H1 (cell line): Measurements from ENCODE around the gene IYD. TPM values are rescaled to one million over a fixed set of nuclear protein-coding genes. Genes with fewer than 3 reads are reported as not detected.

Experiments used
- CTCF ChIA-PET: fragments of 300-600 bp; sonication (Branson Sonifier 250); formaldehyde crosslinking; loops from one replicate; lab custom pipeline; 2021; ENCODE audit not compliant: partially characterized antibody; lab: Charles Lee
- POLR2A ChIA-PET: fragments of 300-600 bp; sonication (Branson Sonifier 250); formaldehyde crosslinking; loops from one replicate; lab custom pipeline; 2021; ENCODE audit warnings: inconsistent platforms; ENCODE audit not compliant: partially characterized antibody; lab: Charles Lee
- DNase-seq, 2 experiments: peaks; one replicate each; pipeline versions ENCODE4 v3.0.0 to v3.0.0-alpha.2; 2010 to 2022; ENCODE audit warnings: low spot score in 2 of 2, low read depth in 1 of 2, mixed read lengths in 1 of 2
- FAIRE-seq: peaks from 2 replicates; lab custom pipeline; 2011; peaks lifted over from hg19 to GRCh38; lab: Jason Lieb, UNC
- H2AFZ ChIP-seq: 2 replicates; pipeline ENCODE4 v1.8.1; 2012; ENCODE audit warnings: low read length, inconsistent platforms
- H2AK5ac ChIP-seq: 2 replicates; pipeline ENCODE4 v1.6.1; 2013; ENCODE audit warnings: low read depth, low read length
- H2BK120ac ChIP-seq: replicated peaks from 2 replicates; pipeline ENCODE3; 2013; ENCODE audit warnings: low read depth, low read length, inconsistent platforms
- H2BK12ac ChIP-seq: 2 replicates; pipeline ENCODE4 v1.6.1; 2013; ENCODE audit warnings: low read depth, low read length
- H2BK15ac ChIP-seq: 2 replicates; pipeline ENCODE4 v1.6.1; 2013; ENCODE audit warnings: low read length
- H2BK20ac ChIP-seq: 2 replicates; pipeline ENCODE4 v1.6.1; 2013; ENCODE audit warnings: low read length
- H2BK5ac ChIP-seq: 2 replicates; pipeline ENCODE4 v1.6.1; 2013; ENCODE audit warnings: low read depth, low read length
- H3K14ac ChIP-seq: 2 replicates; pipeline ENCODE4 v1.6.1; 2013; ENCODE audit warnings: inconsistent platforms; ENCODE audit not compliant: insufficient read length
- H3K18ac ChIP-seq: 2 replicates; pipeline ENCODE4 v1.6.1; 2013; ENCODE audit warnings: low read length; ENCODE audit errors: extremely low read depth
- H3K23ac ChIP-seq: 2 replicates; pipeline ENCODE4 v1.6.1; 2013; ENCODE audit warnings: inconsistent platforms; ENCODE audit not compliant: insufficient read length
- H3K23me2 ChIP-seq: 2 replicates; pipeline ENCODE4 v1.6.1; 2013; ENCODE audit warnings: low read depth, low read length
- H3K27ac ChIP-seq: 2 replicates; pipeline ENCODE4 v1.6.1; 2011; ENCODE audit warnings: low read depth, low read length, inconsistent platforms
- H3K27me3 ChIP-seq, 4 experiments: replicated peaks in 1 of 4; 1 replicate in 1 of 4; 2 replicates in 3 of 4; pipeline versions ENCODE4 v1.6.1 to v1.8.1; 2011 to 2013; ENCODE audit warnings: low read length in 3 of 4, mild to moderate bottlenecking in 3 of 4, inconsistent platforms in 2 of 4, mixed read lengths in 2 of 4, moderate library complexity in 1 of 4; ENCODE audit not compliant: control insufficient read depth in 3 of 4, insufficient read depth in 3 of 4; ENCODE audit errors: extremely low read depth in 1 of 4
- H3K36me3 ChIP-seq, 4 experiments: 2 replicates each; pipeline versions ENCODE4 v1.6.1 to v1.8.1; 2011 to 2013; ENCODE audit warnings: mild to moderate bottlenecking in 4 of 4, low read length in 3 of 4, moderate library complexity in 2 of 4, control low read depth in 1 of 4, inconsistent platforms in 1 of 4; ENCODE audit not compliant: insufficient read depth in 4 of 4, control insufficient read depth in 2 of 4
- H3K4ac ChIP-seq: replicated peaks from 2 replicates; pipeline ENCODE3; 2013; ENCODE audit warnings: low read length, low read depth, mixed read lengths, inconsistent platforms; ENCODE audit not compliant: insufficient read length
- H3K4me1 ChIP-seq, 4 experiments: replicated peaks in 1 of 4; 1 replicate in 1 of 4; 2 replicates in 3 of 4; pipeline versions ENCODE4 v1.6.1 to v1.8.1; 2011 to 2013; ENCODE audit warnings: low read length in 3 of 4, inconsistent platforms in 2 of 4, mixed read lengths in 1 of 4; ENCODE audit not compliant: insufficient read depth in 4 of 4, control insufficient read depth in 3 of 4
- H3K4me2 ChIP-seq, 2 experiments: 2 replicates each; pipeline versions ENCODE4 v1.6.1 to v1.8.1; 2011 to 2013; ENCODE audit warnings: low read depth in 2 of 2, low read length in 2 of 2, control low read depth in 1 of 2, inconsistent platforms in 1 of 2, mild to moderate bottlenecking in 1 of 2; ENCODE audit not compliant: insufficient read depth in 1 of 2
- H3K4me3 ChIP-seq, 4 experiments: fragments of 200-600, 300-600 bp in 1 of 4; sonication (generic), shearing (Covaris generic), sonication (Bioruptor Twin) in 1 of 4; 2 replicates each; pipeline versions ENCODE4 v1.5.1 to v1.8.1; 2011 to 2016; ENCODE audit warnings: low read length in 4 of 4, low read depth in 3 of 4, control low read depth in 2 of 4, inconsistent platforms in 2 of 4, mild to moderate bottlenecking in 2 of 4, mixed read lengths in 1 of 4, moderate library complexity in 1 of 4; ENCODE audit not compliant: insufficient read depth in 2 of 4; ENCODE audit errors: extremely low read depth in 1 of 4
- H3K56ac ChIP-seq: replicated peaks from 2 replicates; pipeline ENCODE3; 2013; ENCODE audit warnings: low read depth, mild to moderate bottlenecking, mixed read lengths, low read length, inconsistent platforms; ENCODE audit not compliant: insufficient read length
- H3K79me1 ChIP-seq: 2 replicates; pipeline ENCODE4 v1.6.1; 2013; ENCODE audit warnings: low read depth, low read length, control low read depth
- H3K79me2 ChIP-seq, 2 experiments: 2 replicates each; pipeline versions ENCODE4 v1.6.1 to v1.8.1; 2012 to 2013; ENCODE audit warnings: low read length in 2 of 2, mild to moderate bottlenecking in 2 of 2, inconsistent platforms in 1 of 2; ENCODE audit not compliant: insufficient read depth in 2 of 2, control insufficient read depth in 1 of 2
- H3K9ac ChIP-seq, 4 experiments: replicated peaks in 1 of 4; 1 replicate in 1 of 4; 2 replicates in 3 of 4; pipeline versions ENCODE4 v1.6.1 to v1.8.1; 2011 to 2013; ENCODE audit warnings: low read depth in 3 of 4, low read length in 3 of 4, control low read depth in 2 of 4, mild to moderate bottlenecking in 2 of 4, moderate library complexity in 2 of 4, inconsistent platforms in 1 of 4; ENCODE audit errors: extremely low read depth in 1 of 4
- H3K9me3 ChIP-seq, 2 experiments: 2 replicates each; pipeline versions ENCODE4 v1.6.1 to v1.8.1; 2012 to 2013; ENCODE audit warnings: mild to moderate bottlenecking in 2 of 2, moderate library complexity in 2 of 2, control low read depth in 1 of 2, inconsistent platforms in 1 of 2, low read depth in 1 of 2, low read length in 1 of 2, mixed read lengths in 1 of 2; ENCODE audit not compliant: insufficient read depth in 2 of 2
- H4K20me1 ChIP-seq, 2 experiments: replicated peaks in 1 of 2; 2 replicates each; pipeline versions ENCODE3 to v1.8.1; 2011 to 2013; ENCODE audit warnings: inconsistent platforms in 2 of 2, low read length in 2 of 2, mild to moderate bottlenecking in 1 of 2; ENCODE audit not compliant: insufficient read depth in 2 of 2, control insufficient read depth in 1 of 2
- H4K5ac ChIP-seq: 2 replicates; pipeline ENCODE4 v1.6.1; 2013; ENCODE audit warnings: low read length, low read depth, mixed read lengths, inconsistent platforms; ENCODE audit not compliant: insufficient read length
- H4K8ac ChIP-seq: 2 replicates; pipeline ENCODE4 v1.8.0; 2013; ENCODE audit warnings: mild to moderate bottlenecking, moderate library complexity, low read length, inconsistent platforms; ENCODE audit not compliant: insufficient read depth; ENCODE audit errors: extremely low read depth
- H4K91ac ChIP-seq: replicated peaks from 2 replicates; pipeline ENCODE3; 2013; ENCODE audit warnings: low read length, mixed read lengths, inconsistent platforms; ENCODE audit not compliant: insufficient read length
- BACH1 ChIP-seq: IDR thresholded peaks from 2 replicates; pipeline ENCODE4 v1.6.1; 2012; ENCODE audit warnings: low read length, improper control_type of control experiment
- CTBP2 ChIP-seq: IDR thresholded peaks from 2 replicates; pipeline ENCODE4 v1.7.0; 2011; ENCODE audit warnings: borderline replicate concordance, mild to moderate bottlenecking, moderate library complexity, mixed read lengths, low read length; ENCODE audit not compliant: insufficient read depth, insufficient read length
- CTCF ChIP-seq, 3 experiments: IDR thresholded peaks; 1 replicate in 2 of 3; 2 replicates in 1 of 3; pipeline versions ENCODE4 v1.5.1 to v1.6.1; 2011; ENCODE audit warnings: low read length in 3 of 3, mild to moderate bottlenecking in 3 of 3, inconsistent platforms in 2 of 3, low read depth in 1 of 3, moderate library complexity in 1 of 3; ENCODE audit not compliant: insufficient read depth in 1 of 3; ENCODE audit errors: control extremely low read depth in 1 of 3
- E2F6 ChIP-seq: IDR thresholded peaks from 2 replicates; pipeline ENCODE4 v1.6.1; 2012; ENCODE audit warnings: inconsistent platforms
- GABPA ChIP-seq: IDR thresholded peaks from 2 replicates; pipeline ENCODE4 v1.6.1; 2011; ENCODE audit warnings: mild to moderate bottlenecking, low read length, moderate library complexity, borderline replicate concordance; ENCODE audit not compliant: insufficient read depth
- JUND ChIP-seq: IDR thresholded peaks from 2 replicates; pipeline ENCODE4 v1.6.1; 2011; ENCODE audit warnings: mild to moderate bottlenecking, improper control_type of control experiment, low read length
- POLR2A ChIP-seq, 2 experiments: IDR thresholded peaks; 1 replicate in 1 of 2; 2 replicates in 1 of 2; pipeline ENCODE4 v1.6.1; 2011; ENCODE audit warnings: low read depth in 2 of 2, low read length in 2 of 2, mild to moderate bottlenecking in 2 of 2; ENCODE audit errors: control extremely low read depth in 1 of 2
- RFX5 ChIP-seq: IDR thresholded peaks from 2 replicates; pipeline ENCODE4 v1.6.1; 2011; ENCODE audit warnings: low read depth, low read length, improper control_type of control experiment, borderline replicate concordance
- SIX5 ChIP-seq: IDR thresholded peaks from 2 replicates; pipeline ENCODE4 v1.6.1; 2011; ENCODE audit warnings: mild to moderate bottlenecking, low read depth, low read length
- ZNF274 ChIP-seq: IDR thresholded peaks from 2 replicates; pipeline ENCODE4 v1.7.0; 2012; ENCODE audit warnings: low read length, borderline replicate concordance; ENCODE audit errors: extremely low read depth
- WGBS, 2 experiments: shearing (Covaris generic) in 1 of 2; methylation state at CpG; one replicate each; pipeline versions ENCODE4 v1.1.6 to v1.1.7; 2013 to 2015; ENCODE audit warnings: low lambda C conversion rate in 2 of 2, mixed read lengths in 2 of 2, inconsistent platforms in 1 of 2, low coverage in 1 of 2, missing lambda C conversion rate in 1 of 2; ENCODE audit not compliant: insufficient replicate concordance in 2 of 2, insufficient coverage in 1 of 2, insufficient read length in 1 of 2; ENCODE audit errors: extremely low coverage in 1 of 2, missing lambda C conversion rate in 1 of 2; 5-methylcytosine and 5-hydroxymethylcytosine counted together
- polyA plus RNA-seq, 7 experiments: library from polyadenylated mRNA; depleted of rRNA in 3 of 7; stranded (reverse) in 5 of 7; unstranded in 2 of 7; fragments of >200 nt in 5 of 7; fragments of 200-250 nt in 2 of 7; gene quantifications; 1 replicate in 5 of 7; 2 replicates in 1 of 7; 4 replicates in 1 of 7; pipeline versions ENCODE4 v1.2.1 to v1.2.3, GENCODE V29; 2011 to 2013; ENCODE audit warnings: missing spikeins in 2 of 7, mixed read lengths in 2 of 7
- total RNA-seq: library from RNA; stranded (reverse); fragmentation: NEBNext Ultra II Directional; extraction: Animal tissue kit (Norgen Biotek cat#: 25700); gene quantifications from 2 replicates; pipeline ENCODE4 v1.2.1, GENCODE V29; 2021

IYD gene
- total and polyA plus RNA-seq, 2 of the 8 experiments (the other 6 are each of a cell fraction or from before 2014, with no cell fraction given): not detected

GRCh38 chr6:150346346-150346745, 22.5 kb upstream of the IYD start:
- Histone ChIP-seq H3K23ac (no peak overlapping the region), H2BK12ac (no peak overlapping the region), H3K27ac (no peak overlapping the region), H2BK15ac (no peak overlapping the region), H3K9ac (no peak overlapping the region), H4K5ac (no peak overlapping the region), H2AK5ac (no peak overlapping the region), H3K4me1 (no peaks in the 10 kb centered on the region), H3K4ac (no peak overlapping the region), H3K27me3 (no peaks in the 10 kb centered on the region), H3K23me2 (no peaks in the 10 kb centered on the region), H4K91ac (no peak overlapping the region), H2BK20ac (no peak overlapping the region), H4K8ac (no peak overlapping the region), H2BK120ac (no peak overlapping the region), H3K18ac (no peak overlapping the region), H3K79me2 (no peaks in the 10 kb centered on the region), H3K4me2 (no peak overlapping the region), H3K9me3 (no peaks in the 10 kb centered on the region), H4K20me1 (no peaks in the 10 kb centered on the region), H3K14ac (no peak overlapping the region), H2AFZ (no peak overlapping the region), H3K4me3 (no peak overlapping the region), H3K36me3 (no peaks in the 10 kb centered on the region), H3K79me1 (no peaks in the 10 kb centered on the region), H2BK5ac (no peak overlapping the region), H3K56ac (no peak overlapping the region)
- CTCF ChIA-PET: interaction anchor here (1.6 kb wide), 1 partner anchor 266 kb away, joined by 5 read pairs; no protein-coding TSS in a partner anchor
- WGBS, 2 experiments: 77% methylated on average over 2 of the region's 2 CpGs; no CpG with 5 or more reads in 1 of the 2 experiments
- TF ChIP-seq SIX5 (no peak), ZNF274 (no peak), RFX5 (no peak), E2F6 (no peak), CTCF (IDR thresholded peaks at IDR 0.05; ENCODE audit: control extremely low read depth in 1 of 3, insufficient read depth in 1 of 3, low read depth in 1 of 3, low read length in 3 of 3) (no peak), POLR2A (IDR thresholded peaks at IDR 0.05; ENCODE audit: control extremely low read depth in 1 of 2, low read depth in 2 of 2, low read length in 2 of 2) (no peak), JUND (no peak), CTBP2 (no peak), GABPA (no peak), BACH1 (no peak)
- POLR2A ChIA-PET: no interaction called here
- DNase-seq: no peak
- no peak for FAIRE-seq
